AG04450 (cell line): ENCODE results near the gene TUFT1. TPM values are rescaled to one million over a fixed set of nuclear protein-coding genes. Genes with fewer than 3 reads are reported as not detected.

Experiments
- CTCF ChIA-PET: fragments of 300-600, 350-600 bp; formaldehyde crosslinking; extraction: SDS; loops from one replicate; lab custom pipeline; 2022; ENCODE audit warnings: antibody characterized with exemption, inconsistent platforms; lab: Charles Lee
- POLR2A ChIA-PET: fragments of 350-600 bp; formaldehyde crosslinking; extraction: SDS; loops from one replicate; lab custom pipeline; 2021; ENCODE audit warnings: antibody characterized with exemption, inconsistent platforms; lab: Yijun Ruan, JAX
- DNase-seq: peaks from one replicate; pipeline ENCODE4 v3.0.0-alpha.2; 2011; ENCODE audit warnings: low read depth, low spot score
- H3K27ac ChIP-seq: one replicate; pipeline ENCODE4 v1.5.1; 2012; ENCODE audit warnings: low read depth, low read length, control low read depth
- H3K27me3 ChIP-seq: one replicate; pipeline ENCODE4 v1.6.0; 2012; ENCODE audit warnings: low read length; ENCODE audit not compliant: control insufficient read depth, insufficient read depth
- H3K4me3 ChIP-seq: 2 replicates; pipeline ENCODE4 v1.5.1; 2011; ENCODE audit warnings: mild to moderate bottlenecking, low read depth, low read length, control low read depth
- H3K9me3 ChIP-seq: 2 replicates; pipeline ENCODE4 v1.5.1; 2012; ENCODE audit warnings: low read length; ENCODE audit not compliant: control insufficient read depth, insufficient read depth
- CTCF ChIP-seq: IDR thresholded peaks from 2 replicates; pipeline ENCODE4 v1.5.1; 2011; ENCODE audit warnings: low read depth, low read length, control low read depth, inconsistent platforms
- polyA plus RNA-seq: library from polyadenylated mRNA; depleted of rRNA; stranded (reverse); fragments of >200 nt; gene quantifications from 2 replicates; pipeline ENCODE4 v1.2.3, GENCODE V29; 2011

TUFT1 gene
- polyA plus RNA-seq, 1 experiment, result 21.9 TPM

- ChIA-PET CTCF (interaction anchor here (3.8 kb wide), 1 partner anchor 15 kb away, joined by 21 read pairs; no protein-coding TSS in a partner anchor), POLR2A (interaction anchor here (0.6 kb wide), 1 partner anchor 41 kb away, joined by 7 read pairs; no protein-coding TSS in a partner anchor)
- H3K27me3 ChIP-seq, result no peaks in the 10 kb centered on the region
- no peak overlapping the region for H3K4me3 ChIP-seq
- peak; percentile 21 for DNase-seq
- no peak overlapping the region for H3K27ac ChIP-seq
- TF ChIP-seq CTCF, result no peak
- no peaks in the 10 kb centered on the region for H3K9me3 ChIP-seq
Measured at GRCh38 chr1:151579436-151580225, 39.5 kb downstream of the TUFT1 start.

GRCh38 chr1:151581451-151581850 lies 41.3 kb downstream of the TUFT1 start:
- Histone ChIP-seq H3K9me3 (no peaks in the 10 kb centered on the region), H3K27me3 (no peaks in the 10 kb centered on the region), H3K27ac (no peak overlapping the region), H3K4me3 (no peak overlapping the region)
- CTCF ChIA-PET, result interaction anchor here (1.7 kb wide), 1 partner anchor 13 kb away, joined by 6 read pairs; no protein-coding TSS in a partner anchor
- TF ChIP-seq CTCF, result no peak
- no peak for DNase-seq
- POLR2A ChIA-PET, result no interaction called here

GRCh38 chr1:151581921-151582320 lies 41.8 kb downstream of the TUFT1 start:
- H3K27ac ChIP-seq, result no peak overlapping the region
- TF ChIP-seq CTCF, result no peak
- CTCF ChIA-PET, result interaction anchor here (1.7 kb wide), 1 partner anchor 12 kb away, joined by 6 read pairs; no protein-coding TSS in a partner anchor

GRCh38 chr1:151583796-151584195 lies 43.7 kb downstream of the TUFT1 start:
- ChIA-PET CTCF (interaction anchor here (2.0 kb wide), 1 partner anchor 10 kb away, joined by 9 read pairs; no protein-coding TSS in a partner anchor), POLR2A (no interaction called here)
- no peak overlapping the region for H3K27ac ChIP-seq
- no peak for TF ChIP-seq CTCF
- H3K27me3 ChIP-seq, result no peaks in the 10 kb centered on the region
- H3K9me3 ChIP-seq, result no peaks in the 10 kb centered on the region
- no peak overlapping the region for H3K4me3 ChIP-seq
- no peak for DNase-seq

More at GRCh38 chr1:151581921-151582320, 41.8 kb downstream of the TUFT1 start:
- no peaks in the 10 kb centered on the region for H3K9me3 ChIP-seq
- DNase-seq, result no peak
- POLR2A ChIA-PET, result no interaction called here
- H3K4me3 ChIP-seq, result no peak overlapping the region
- no peaks in the 10 kb centered on the region for H3K27me3 ChIP-seq

GRCh38 chr1:151584278-151584677 lies 44.2 kb downstream of the TUFT1 start:
- ChIA-PET CTCF (interaction anchor here (2.0 kb wide), 1 partner anchor 9 kb away, joined by 9 read pairs; no protein-coding TSS in a partner anchor), POLR2A (no interaction called here)
- no peak for DNase-seq
- TF ChIP-seq CTCF, result no peak
- Histone ChIP-seq H3K27ac (no peak overlapping the region), H3K9me3 (no peaks in the 10 kb centered on the region), H3K4me3 (no peak overlapping the region), H3K27me3 (no peaks in the 10 kb centered on the region)
